ENCODE measurements around the gene SH2D5.
A peak's percentile ranks its signal among the peaks of the same experiment; 100 is the strongest.

Gene SH2D5

GRCh38 chr1:20711285-20712214, 21.0 kb downstream of the SH2D5 start:
- DNase-seq: no peak

- DNase-seq: no peak
These were observed 21.8 kb downstream of the SH2D5 start for GRCh38 chr1:20710469-20711284.

- DNase-seq: no peak
These were observed 22.6 kb downstream of the SH2D5 start for GRCh38 chr1:20709868-20710267.

- no peak for DNase-seq
These were observed 23.6 kb downstream of the SH2D5 start for GRCh38 chr1:20708891-20709290.

- no peak for DNase-seq
These were observed 24.4 kb downstream of the SH2D5 start for GRCh38 chr1:20708057-20708456.

GRCh38 chr1:20706841-20707240, 25.7 kb downstream of the SH2D5 start:
- no peak for DNase-seq

- DNase-seq: no peak
These were observed 27.2 kb downstream of the SH2D5 start for GRCh38 chr1:20705203-20705755.

- no peak for DNase-seq
These were observed 27.9 kb downstream of the SH2D5 start for GRCh38 chr1:20704390-20705202.

GRCh38 chr1:20703124-20703756, 29.3 kb downstream of the SH2D5 start:
- DNase-seq: no peak

GRCh38 chr1:20702416-20702815, 30.1 kb downstream of the SH2D5 start:
- no peak for DNase-seq

- no peak for DNase-seq
These were observed 30.7 kb downstream of the SH2D5 start for GRCh38 chr1:20701847-20702246.

- no peak for DNase-seq
These were observed 31.1 kb downstream of the SH2D5 start for GRCh38 chr1:20701446-20701845.

- DNase-seq: no peak
These were observed 31.8 kb downstream of the SH2D5 start for GRCh38 chr1:20700636-20701215.

- DNase-seq: no peak
These were observed 32.9 kb downstream of the SH2D5 start for GRCh38 chr1:20699558-20699957.

GRCh38 chr1:20698195-20698910, 34.1 kb downstream of the SH2D5 start:
- DNase-seq: no peak

GRCh38 chr1:20697563-20697962, 34.9 kb downstream of the SH2D5 start:
- no peak for DNase-seq

GRCh38 chr1:20696397-20697333, 35.8 kb downstream of the SH2D5 start:
- peak; percentile 57 to 68 for DNase-seq

GRCh38 chr1:20695515-20695914, 37.0 kb downstream of the SH2D5 start:
- no peak for DNase-seq

GRCh38 chr1:20693623-20694022, 38.9 kb downstream of the SH2D5 start:
- no peak for DNase-seq

GRCh38 chr1:20691872-20692271, 40.6 kb downstream of the SH2D5 start:
- DNase-seq: no peak
